Measurements from ENCODE around the gene PTH2.

DNA sequence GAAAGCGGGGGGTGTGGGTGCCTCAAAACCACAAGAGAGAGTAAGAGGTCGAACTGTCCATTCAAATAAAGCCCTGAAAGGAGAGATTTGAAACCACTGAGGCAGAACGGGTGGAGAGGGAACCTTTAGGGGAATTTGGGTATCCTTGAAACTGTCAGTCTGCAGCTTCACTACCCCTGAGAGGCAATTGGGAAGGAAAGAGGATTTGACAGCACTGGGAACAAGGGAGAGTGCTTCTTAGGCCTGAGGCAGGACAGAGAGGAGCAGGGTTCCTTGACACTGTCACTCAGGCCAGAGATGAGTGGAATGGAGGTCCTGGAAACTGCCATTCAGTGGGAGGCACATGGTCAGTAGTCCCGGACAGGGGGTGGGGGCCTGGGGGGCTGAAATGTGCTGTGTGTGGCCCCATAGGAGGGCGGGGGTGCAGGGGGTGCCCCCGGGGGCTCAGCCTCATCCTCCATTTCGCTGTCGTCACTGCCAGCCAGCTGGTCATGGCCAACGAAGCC lies 7.0 kb upstream of the PTH2 start:
- TF ChIP-seq CTCF (IDR thresholded peaks at IDR 0.05) (no peak), POLR2A (IDR thresholded peaks at IDR 0.05) (no peak), EP300 (IDR thresholded peaks at IDR 0.05) (no peak)
